Activated gamma-delta T cell (primary cell): ENCODE measurements around the gene APLN.

Source experiments
- DNase-seq: peaks from one replicate; lab custom pipeline; 2025; lab: John Stamatoyannopoulos, UW

The APLN gene

DNA sequence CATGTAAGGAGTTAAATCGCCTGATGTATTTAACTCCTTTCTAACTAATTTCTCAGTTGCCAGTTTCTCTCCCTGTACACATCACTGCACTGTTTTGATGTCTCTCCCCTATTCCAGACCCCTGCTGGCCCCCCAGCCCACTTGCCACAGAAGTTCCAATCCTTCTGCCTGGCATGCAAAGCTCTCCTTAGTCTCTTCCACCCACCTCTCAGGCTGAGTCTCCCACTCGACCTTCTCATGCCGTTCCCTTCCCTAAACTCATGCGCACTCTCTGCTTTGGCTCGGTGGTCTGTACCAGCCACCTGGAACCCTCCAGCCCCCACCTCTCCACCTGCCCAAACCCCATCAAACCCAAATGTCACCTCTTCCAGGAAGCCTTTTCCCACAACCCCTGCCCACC lies 56.9 kb downstream of the APLN start:
- no peak for DNase-seq

DNA sequence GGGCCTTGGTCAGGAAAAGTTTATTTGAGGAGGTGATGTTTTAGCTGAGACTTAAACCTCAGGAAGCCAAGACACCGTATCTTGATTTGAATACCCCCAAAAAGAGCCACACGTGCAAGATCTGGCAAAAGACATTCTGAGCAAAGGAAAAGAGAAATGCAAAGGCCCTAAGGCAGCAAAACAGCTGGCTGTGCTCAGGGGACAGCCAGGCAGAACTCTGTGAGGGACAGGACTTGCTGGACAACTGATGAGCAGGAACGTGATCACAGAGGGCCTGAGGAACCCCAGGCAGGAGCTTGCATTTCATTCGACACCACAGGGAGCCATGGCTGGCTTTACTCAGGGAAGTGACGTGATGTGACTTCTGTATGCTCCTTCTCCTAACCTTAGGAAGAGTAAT lies 58.7 kb downstream of the APLN start:
- no peak for DNase-seq
